ENCODE measurements around the gene MAVS. TPM values are rescaled to one million over a fixed set of nuclear protein-coding genes. Genes with fewer than 3 reads are reported as not detected.

Gene MAVS
- total RNA-seq, 1 donor from 2014 or later = 35.2 TPM

- H3K4me1 ChIP-seq = no peaks in the 10 kb centered on the region
- intact Hi-C loops (cut with DNase I) = no loop called here
- TF ChIP-seq CTCF (IDR thresholded peaks at IDR 0.05) = no peak
- DNase-seq (ENCODE audit: low spot score in 2 of 2) = no peak
- no peaks in the 10 kb centered on the region for H3K9me3 ChIP-seq
- no peak overlapping the region for H3K4me3 ChIP-seq
- no peak overlapping the region for H3K27ac ChIP-seq
- no peaks in the 10 kb centered on the region for H3K27me3 ChIP-seq
- peaks cover 76 to 84% of the 10 kb centered on the region in 2 donors for H3K36me3 ChIP-seq
Measured at GRCh38 chr20:3865152-3865886, 18.7 kb downstream of the MAVS start.

DNA sequence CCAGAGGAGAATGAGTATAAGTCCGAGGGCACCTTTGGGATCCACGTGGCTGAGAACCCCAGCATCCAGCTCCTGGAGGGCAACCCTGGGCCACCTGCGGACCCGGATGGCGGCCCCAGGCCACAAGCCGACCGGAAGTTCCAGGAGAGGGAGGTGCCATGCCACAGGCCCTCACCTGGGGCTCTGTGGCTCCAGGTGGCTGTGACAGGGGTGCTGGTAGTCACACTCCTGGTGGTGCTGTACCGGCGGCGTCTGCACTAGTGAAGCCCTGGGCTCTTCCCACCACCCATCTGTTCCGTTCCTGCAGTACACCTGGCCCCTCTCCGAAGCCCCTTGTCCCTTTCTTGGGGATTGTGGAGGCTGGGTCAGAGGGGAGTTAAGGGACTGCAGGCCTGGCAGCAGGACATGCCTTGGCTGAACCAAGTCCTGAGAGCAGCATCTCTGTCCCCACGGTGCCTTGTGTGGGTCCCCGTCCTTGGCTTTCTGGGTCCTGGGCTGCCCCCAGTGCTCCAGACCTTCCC lies 19.3 kb downstream of the MAVS start:
- Histone ChIP-seq H3K4me3 (no peak overlapping the region), H3K36me3 (peaks cover 71 to 78% of the 10 kb centered on the region in 2 donors), H3K27ac (no peak overlapping the region), H3K27me3 (no peaks in the 10 kb centered on the region), H3K9me3 (no peaks in the 10 kb centered on the region), H3K4me1 (no peaks in the 10 kb centered on the region)
- intact Hi-C loops (cut with DNase I) = no loop called here
- DNase-seq (ENCODE audit: low spot score in 2 of 2) = no peak
- no peak for TF ChIP-seq CTCF (IDR thresholded peaks at IDR 0.05)

DNA sequence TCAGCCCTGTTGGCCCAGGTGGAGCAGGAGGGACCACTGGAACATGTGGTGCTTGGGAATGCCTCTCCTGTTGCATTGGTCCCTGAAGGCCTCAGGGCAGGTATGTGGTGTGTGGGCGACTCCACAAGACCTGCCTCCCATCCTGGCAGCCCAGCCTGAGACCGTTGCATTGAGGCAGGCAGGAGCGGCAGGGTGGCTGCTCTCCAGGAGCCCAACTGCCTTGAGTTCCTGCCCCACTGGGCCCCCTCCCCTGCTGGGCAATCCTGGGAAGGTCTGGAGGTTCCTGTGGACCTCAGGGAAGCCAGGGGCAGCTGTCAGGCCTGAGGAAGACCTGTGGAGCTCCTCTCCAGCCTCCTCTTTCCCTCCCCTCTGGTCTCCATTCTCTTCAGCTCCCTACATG lies 19.8 kb downstream of the MAVS start:
- intact Hi-C loops (cut with DNase I) = no loop called here
- H3K4me3 ChIP-seq = no peak overlapping the region
- no peak for DNase-seq (ENCODE audit: low spot score in 2 of 2)
- peaks cover 68 to 75% of the 10 kb centered on the region in 2 donors for H3K36me3 ChIP-seq
- TF ChIP-seq CTCF (IDR thresholded peaks at IDR 0.05) = no peak
- H3K27me3 ChIP-seq = no peaks in the 10 kb centered on the region
- no peaks in the 10 kb centered on the region for H3K9me3 ChIP-seq
- H3K4me1 ChIP-seq = no peaks in the 10 kb centered on the region
- no peak overlapping the region for H3K27ac ChIP-seq

GRCh38 chr20:3867802-3868201 lies 21.2 kb downstream of the MAVS start:
- no peak overlapping the region for H3K27ac ChIP-seq

GRCh38 chr20:3869839-3870634 lies 23.4 kb downstream of the MAVS start:
- Histone ChIP-seq H3K4me1 (no peaks in the 10 kb centered on the region), H3K27me3 (no peaks in the 10 kb centered on the region), H3K27ac (no peak overlapping the region), H3K9me3 (no peaks in the 10 kb centered on the region), H3K4me3 (no peak overlapping the region), H3K36me3 (peaks cover 38 to 60% of the 10 kb centered on the region in 2 donors)
- no peak for TF ChIP-seq CTCF (IDR thresholded peaks at IDR 0.05)
- no peak for DNase-seq (ENCODE audit: low spot score in 2 of 2)
- intact Hi-C loops (cut with DNase I) = no loop called here

More at GRCh38 chr20:3867802-3868201, 21.2 kb downstream of the MAVS start:
- Histone ChIP-seq H3K36me3 (peaks cover 55 to 72% of the 10 kb centered on the region in 2 donors), H3K9me3 (no peaks in the 10 kb centered on the region), H3K4me1 (no peaks in the 10 kb centered on the region), H3K4me3 (no peak overlapping the region), H3K27me3 (no peaks in the 10 kb centered on the region)
- intact Hi-C loops (cut with DNase I) = no loop called here
- DNase-seq (ENCODE audit: low spot score in 2 of 2) = no peak
- no peak for TF ChIP-seq CTCF (IDR thresholded peaks at IDR 0.05)
